ENCODE data around the gene PHF10. TPM values are rescaled to one million over a fixed set of nuclear protein-coding genes. Genes with fewer than 3 reads are reported as not detected.
A peak's percentile ranks its signal among the peaks of the same experiment; 100 is the strongest.

Gene PHF10
- total and polyA plus RNA-seq, 2 of the 4 experiments (the other 2 are of a cell fraction): 7.3 to 15.9 TPM

DNA sequence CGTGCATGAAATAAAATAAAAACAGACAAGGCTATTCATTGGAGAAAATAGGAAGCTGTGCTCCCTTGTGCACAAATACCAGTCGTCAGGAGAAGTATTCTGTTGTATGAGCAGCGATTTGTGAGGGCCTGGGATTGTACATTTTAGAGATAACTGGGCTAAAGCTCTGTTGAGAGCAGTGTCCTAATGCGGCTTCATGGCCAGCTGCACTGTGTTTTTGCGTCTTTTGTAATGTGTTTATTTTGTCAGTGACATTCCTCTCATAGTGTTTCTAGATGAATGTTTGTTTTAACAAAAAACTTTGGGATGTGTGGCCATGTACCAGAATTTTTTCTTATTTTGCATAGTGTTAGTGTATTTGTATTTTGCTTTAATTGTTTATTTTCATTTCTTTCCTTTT is 41.9 kb upstream of the PHF10 start:
- H2BK5ac ChIP-seq (ENCODE audit: low read depth, low read length, poor library complexity, severe bottlenecking): peak overlapping the region; percentile 72
- peak overlapping the region; percentile 30 for H3K4me2 ChIP-seq (ENCODE audit: low read depth, low read length)
- ATAC-seq (ENCODE audit: low read depth) (peak; percentile 96), DNase-seq (peak; percentile 88)
- peak overlapping the region in 1 of 2 experiments; percentile 68; a peak in 3 of 4 replicates for H4K8ac ChIP-seq (ENCODE audit: low read depth in 2 of 2, low read length in 2 of 2)
- peak overlapping the region; percentile 90 for H2BK120ac ChIP-seq (ENCODE audit: low read depth, low read length)
- H3K18ac ChIP-seq (ENCODE audit: low read depth, low read length): peak overlapping the region; percentile 98
- dilution Hi-C loops (cut with HindIII; ENCODE audit: low sequenced_read_pairs, unreplicated experiment) (no loop called here), in situ Hi-C loops (cut with MboI; ENCODE audit: low sequenced_read_pairs) (no loop called here), intact Hi-C loops (cut with micrococcal nuclease) (loop anchor here (1.0 kb wide), 2 partner anchors 15 to 43 kb away; no protein-coding TSS in a partner anchor)
- no peak overlapping the region for H3K4me3 ChIP-seq (ENCODE audit: insufficient read depth, low read depth, low read length)
- H4K5ac ChIP-seq (ENCODE audit: low read depth, low read length): peak overlapping the region; percentile 96
- 0 out of 2 replicates have a peak overlapping the region, but pooled peaks have one; percentile 14 for H3K14ac ChIP-seq (replicated peaks; ENCODE audit: low read depth, low read length)
- peaks cover 34% of the 10 kb centered on the region for H3K36me3 ChIP-seq (ENCODE audit: control insufficient read depth, insufficient read depth, low read length)
- peak overlapping the region; percentile 67; the same call in 1 of the 2 replicates for H3K56ac ChIP-seq (ENCODE audit: extremely low read depth, insufficient read depth, low read length)
- H3K9me1 ChIP-seq (ENCODE audit: insufficient read depth, low read length): peaks cover 8% of the 10 kb centered on the region
- peaks cover 21% of the 10 kb centered on the region for H3K4me1 ChIP-seq (ENCODE audit: control insufficient read depth, insufficient read depth, low read length)
- H3K79me1 ChIP-seq (ENCODE audit: low read depth in 1 of 2, low read length in 2 of 2): peaks cover 3 to 7% of the 10 kb centered on the region in 2 experiments; a peak in 2 of 4 replicates
- no peaks in the 10 kb centered on the region for H4K20me1 ChIP-seq (ENCODE audit: insufficient read depth, low read length)
- peak overlapping the region; percentile 6; the same call in 1 of the 2 replicates for H2AK5ac ChIP-seq (ENCODE audit: low read depth, low read length)
- no peaks in the 10 kb centered on the region for H3K27me3 ChIP-seq (ENCODE audit: control insufficient read depth, insufficient read depth, low read length)
- H3K23ac ChIP-seq (ENCODE audit: low read depth, low read length): peak overlapping the region; percentile 61; the same call in 1 of the 2 replicates
- H3K9ac ChIP-seq (ENCODE audit: low read depth, low read length): peak overlapping the region; percentile 72; the same call in 1 of the 2 replicates
- no peak overlapping the region; the same call in 2 of the 3 replicates for H2BK15ac ChIP-seq (ENCODE audit: low read depth, low read length)
- peak overlapping the region; percentile 84 for H2BK20ac ChIP-seq (ENCODE audit: low read depth, low read length)
- no peaks in the 10 kb centered on the region for H3K9me3 ChIP-seq (ENCODE audit: control insufficient read depth, insufficient read depth, low read length)
- ChIA-PET POLR2A (ENCODE audit: unreplicated experiment) (no interaction called here), CTCF (interaction anchor here (0.9 to 1.3 kb wide), 2 partner anchors 15 to 23 kb away, joined by 3 to 4 read pairs; no protein-coding TSS in a partner anchor)
- TF ChIP-seq BHLHE40 (IDR thresholded peaks at IDR 0.05; ENCODE audit: low read depth, low read length) (no peak), MAFK (IDR thresholded peaks at IDR 0.05; ENCODE audit: low read depth, low read length) (no peak), RAD21 (IDR thresholded peaks at IDR 0.05; ENCODE audit: low read length) (no peak)
- H2AK9ac ChIP-seq (replicated peaks; ENCODE audit: low read depth, low read length, poor library complexity): no peak overlapping the region
- peak overlapping the region; percentile 82 for H4K91ac ChIP-seq (ENCODE audit: insufficient read depth, low read depth, low read length)
- 15% methylated on average over 2 of the region's 5 CpGs; no CpG with 5 or more reads in 1 of the 2 experiments for WGBS, 2 experiments (ENCODE audit: extremely low coverage in 2 of 2, insufficient read length in 1 of 2)
- H2AFZ ChIP-seq (replicated peaks; ENCODE audit: low read length, poor library complexity): no peak overlapping the region
- H3K4ac ChIP-seq (ENCODE audit: low read depth, low read length): peak overlapping the region; percentile 87
- BruUV-seq (replicated peaks): no TSS peak
- peak overlapping the region; percentile 85; the same call in 1 of the 2 replicates for H3K27ac ChIP-seq (ENCODE audit: insufficient read depth, low read length)

All from IMR-90 (cell line).